HG03060 (cell line): Measurements from ENCODE around the gene NCDN.
A peak's percentile ranks its signal among the peaks of the same experiment; 100 is the strongest.

ENCODE experiments used
- ATAC-seq: cut with Tn5 transposase; IDR thresholded peaks from one replicate; pipeline ENCODE4 v1.9.1; 2021; ENCODE audit warnings: low read depth, moderate number of reproducible peaks; ENCODE audit not compliant: unreplicated experiment

NCDN gene, protein sequence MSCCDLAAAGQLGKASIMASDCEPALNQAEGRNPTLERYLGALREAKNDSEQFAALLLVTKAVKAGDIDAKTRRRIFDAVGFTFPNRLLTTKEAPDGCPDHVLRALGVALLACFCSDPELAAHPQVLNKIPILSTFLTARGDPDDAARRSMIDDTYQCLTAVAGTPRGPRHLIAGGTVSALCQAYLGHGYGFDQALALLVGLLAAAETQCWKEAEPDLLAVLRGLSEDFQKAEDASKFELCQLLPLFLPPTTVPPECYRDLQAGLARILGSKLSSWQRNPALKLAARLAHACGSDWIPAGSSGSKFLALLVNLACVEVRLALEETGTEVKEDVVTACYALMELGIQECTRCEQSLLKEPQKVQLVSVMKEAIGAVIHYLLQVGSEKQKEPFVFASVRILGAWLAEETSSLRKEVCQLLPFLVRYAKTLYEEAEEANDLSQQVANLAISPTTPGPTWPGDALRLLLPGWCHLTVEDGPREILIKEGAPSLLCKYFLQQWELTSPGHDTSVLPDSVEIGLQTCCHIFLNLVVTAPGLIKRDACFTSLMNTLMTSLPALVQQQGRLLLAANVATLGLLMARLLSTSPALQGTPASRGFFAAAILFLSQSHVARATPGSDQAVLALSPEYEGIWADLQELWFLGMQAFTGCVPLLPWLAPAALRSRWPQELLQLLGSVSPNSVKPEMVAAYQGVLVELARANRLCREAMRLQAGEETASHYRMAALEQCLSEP

DNA sequence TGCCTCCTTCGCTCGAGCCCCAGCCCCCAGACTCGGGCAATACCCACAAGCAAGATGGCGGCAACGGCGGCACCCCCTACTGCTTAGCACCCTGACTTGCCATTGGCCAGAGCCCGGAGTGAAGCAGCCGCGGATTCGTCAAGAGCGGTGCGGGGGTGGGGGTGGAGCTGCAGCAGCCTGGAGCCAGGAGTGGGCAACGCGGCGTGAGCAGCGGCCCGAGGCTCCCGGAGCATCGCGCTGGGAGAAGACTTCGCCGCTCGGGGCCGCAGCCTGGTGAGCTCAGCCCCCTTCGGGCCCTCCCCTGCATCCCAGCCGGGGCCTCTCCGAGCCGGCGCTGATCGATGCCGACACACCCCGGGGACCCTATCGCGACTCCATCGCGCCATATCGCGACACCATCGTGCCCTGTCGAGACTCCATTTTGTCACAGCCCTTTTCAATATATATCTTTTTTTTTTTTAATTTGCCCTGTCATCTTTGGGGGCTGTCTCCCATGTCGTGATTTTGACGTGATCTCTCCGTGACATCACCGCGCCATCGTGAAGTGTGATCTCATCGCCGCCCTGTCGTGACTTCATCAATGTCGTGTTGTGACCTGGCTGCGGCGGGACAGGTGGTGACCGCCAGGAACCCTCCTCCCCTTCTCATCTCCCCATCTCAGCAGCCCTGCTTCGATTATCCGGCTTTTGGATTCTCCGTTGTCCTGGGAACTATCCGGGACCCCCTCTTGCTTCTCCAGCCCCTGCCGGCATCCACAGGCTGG lies at the start of gene NCDN:
Gene NCDN, plus strand, starts transcription at position 189 of the 763 bp plus-strand sequence. Its CDS starts 392 bp downstream, at position 581.
- ATAC-seq = peak; percentile 50

DNA sequence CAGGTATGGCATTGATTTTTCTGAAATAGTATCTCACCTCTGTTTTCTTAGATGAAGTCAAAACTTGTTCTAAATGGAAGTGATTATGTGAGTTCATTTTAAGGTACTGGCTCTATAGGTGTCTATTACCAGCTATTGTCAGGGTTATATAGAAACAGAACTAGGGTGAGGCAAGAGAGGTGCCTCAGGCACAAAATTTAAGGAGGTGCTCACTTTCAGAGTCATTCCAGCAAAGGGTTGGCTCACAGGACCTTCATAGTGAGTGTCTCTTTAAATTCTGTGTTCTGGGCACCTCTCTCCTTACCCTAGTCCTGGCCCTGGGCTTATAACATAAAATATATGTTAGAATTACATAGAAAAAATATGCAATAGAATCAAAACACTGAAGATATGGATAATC lies 49.7 kb upstream of the NCDN start:
- no peak for ATAC-seq

DNA sequence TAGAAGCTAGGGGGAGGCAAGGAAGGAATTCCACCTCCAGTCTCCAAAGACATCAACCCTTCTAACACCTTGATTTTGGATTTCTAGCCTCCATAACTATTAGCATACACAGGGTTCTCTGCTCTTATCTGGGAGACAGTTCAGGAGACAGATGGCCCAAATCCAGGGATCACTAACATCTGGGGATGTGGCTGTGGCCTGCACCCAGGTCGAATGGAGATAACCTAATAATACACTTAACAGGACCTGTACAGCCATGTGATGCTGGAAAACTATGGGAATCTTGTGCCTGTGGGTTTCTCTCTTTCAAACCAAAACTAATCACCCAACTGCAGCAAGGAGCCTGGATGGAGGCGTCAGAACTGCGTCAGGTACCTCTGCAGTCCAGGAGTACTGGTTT lies 48.0 kb upstream of the NCDN start:
- no peak for ATAC-seq

DNA sequence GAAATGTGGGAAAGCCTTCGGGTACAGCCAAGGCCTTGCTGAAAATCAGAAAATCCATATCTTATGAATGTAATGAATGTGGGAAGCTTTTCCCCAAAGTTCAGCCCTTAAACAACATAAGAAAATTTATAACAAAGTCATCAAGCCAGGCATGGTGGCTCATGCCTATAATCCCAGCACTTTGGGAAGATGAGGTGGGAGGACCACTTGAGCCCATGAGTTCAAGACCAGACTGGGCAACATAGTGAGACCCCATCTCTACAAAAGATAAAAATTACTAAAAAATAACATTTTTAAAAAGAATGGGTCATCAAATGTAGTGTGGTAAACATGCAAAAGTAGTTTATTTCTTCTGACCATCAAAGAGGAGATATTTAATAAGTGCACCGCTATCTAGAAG lies 46.3 kb upstream of the NCDN start:
- ATAC-seq = no peak

DNA sequence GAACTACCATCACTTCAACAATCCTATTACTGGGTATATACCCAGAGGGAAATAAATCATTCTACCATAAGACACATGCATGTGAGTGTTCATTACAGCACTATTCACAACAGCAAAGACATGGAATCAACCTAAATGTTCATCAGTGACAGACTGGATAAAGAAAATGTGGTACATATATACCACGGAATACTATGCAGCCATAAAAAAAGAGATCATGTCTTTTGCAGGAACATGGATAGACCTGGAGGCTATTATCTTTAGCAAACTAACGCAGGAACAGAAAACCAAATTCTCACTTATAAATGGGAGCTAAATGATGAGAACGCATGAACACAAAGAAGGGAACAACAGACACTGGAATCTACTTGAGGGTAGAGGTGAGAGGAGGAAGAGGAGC lies 39.4 kb upstream of the NCDN start:
- no peak for ATAC-seq

DNA sequence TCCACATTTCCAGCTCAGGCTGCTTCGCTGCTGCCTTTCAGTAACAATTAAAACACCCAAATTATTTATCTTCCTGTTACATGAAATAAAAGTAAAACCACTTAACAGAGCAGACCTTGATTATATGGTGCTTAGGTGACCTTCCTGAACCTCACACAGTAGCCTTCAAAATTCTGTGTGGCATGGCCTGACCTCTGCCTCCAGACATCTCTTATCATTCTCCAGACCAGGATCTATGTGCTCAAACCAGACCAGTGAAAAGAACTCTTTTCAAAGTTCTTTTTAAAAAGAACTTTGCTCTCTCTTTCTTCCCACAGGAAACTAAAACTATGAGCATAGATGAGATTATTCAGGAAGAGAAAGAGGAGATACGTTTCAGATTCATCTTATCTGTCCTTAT lies 38.2 kb upstream of the NCDN start:
- ATAC-seq = no peak

DNA sequence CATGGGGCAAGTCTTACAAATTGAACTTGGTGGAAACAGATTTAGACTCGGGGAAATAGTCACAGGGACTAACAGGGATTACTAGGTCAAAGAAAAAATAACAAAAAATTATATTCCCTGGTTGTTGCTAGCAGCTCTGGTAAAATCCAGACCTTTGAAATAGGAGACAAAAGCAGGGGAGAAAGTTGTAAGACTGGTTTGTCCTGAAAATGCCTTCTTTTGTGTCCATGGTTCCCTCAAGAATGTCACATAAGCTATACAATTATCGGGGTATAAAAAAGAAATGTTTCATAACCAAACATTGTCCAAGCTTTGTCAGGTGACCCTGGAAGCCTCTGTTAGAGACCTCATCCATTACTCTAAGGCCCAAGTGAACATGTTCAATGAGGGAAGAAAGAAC lies 33.5 kb upstream of the NCDN start:
- ATAC-seq = no peak

DNA sequence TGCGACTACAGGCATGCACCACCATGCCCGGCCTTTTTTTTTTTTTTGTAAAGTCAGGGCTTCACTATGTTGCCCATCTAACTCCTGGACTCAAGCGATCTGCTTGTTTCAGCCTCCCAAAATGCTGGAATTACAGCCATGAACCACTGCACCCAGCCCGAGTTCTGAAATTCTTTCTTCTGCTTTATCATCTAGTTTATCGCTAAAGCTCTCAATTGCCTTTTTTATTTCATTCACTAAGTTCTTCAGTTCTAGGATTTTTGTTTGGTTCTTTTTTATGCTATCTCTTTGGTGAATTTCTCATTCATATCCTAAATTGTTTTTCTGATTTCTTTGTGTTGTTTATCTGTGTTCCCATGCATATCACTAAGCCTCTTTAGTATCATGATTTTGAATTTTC lies 27.4 kb upstream of the NCDN start:
- no peak for ATAC-seq

DNA sequence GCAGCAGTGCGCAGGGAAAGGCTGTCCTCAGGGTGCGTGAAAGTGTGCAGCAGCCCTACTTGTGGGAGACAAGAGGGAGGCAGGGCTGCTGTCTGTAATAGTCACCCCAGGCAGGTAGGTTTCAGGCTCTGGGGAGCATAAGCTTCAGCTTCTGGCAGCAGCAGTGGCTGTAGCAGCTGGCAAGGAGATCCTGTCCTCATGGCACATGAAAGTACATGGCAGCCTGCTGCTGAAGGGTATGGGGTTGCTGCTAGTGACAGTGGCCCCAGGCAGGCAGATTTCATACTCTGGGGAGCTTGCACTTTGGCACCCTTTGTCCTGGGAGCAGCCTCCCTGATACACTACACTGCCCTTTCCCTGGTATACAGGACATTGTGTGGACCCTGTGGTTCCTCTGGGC lies 26.7 kb upstream of the NCDN start:
- ATAC-seq = no peak

DNA sequence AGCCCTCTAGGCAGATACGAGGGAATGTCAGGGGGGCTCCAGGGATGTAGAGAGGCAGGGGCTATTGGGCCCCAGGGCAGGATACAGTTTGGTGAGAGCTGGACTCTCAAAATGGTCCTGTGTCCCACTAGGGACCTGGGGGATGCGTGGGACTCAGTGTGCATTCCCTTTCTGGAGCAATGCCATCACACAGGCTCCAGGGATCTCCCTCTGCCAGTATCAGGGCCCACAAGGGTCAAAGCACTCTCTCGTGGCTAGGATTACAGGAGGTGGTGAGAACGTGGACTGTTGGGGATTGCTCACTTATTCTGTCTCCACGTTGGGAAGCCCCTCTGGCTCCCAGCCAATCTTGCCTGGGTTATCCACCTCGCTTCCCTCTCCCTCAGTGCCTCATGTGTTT lies 26.2 kb upstream of the NCDN start:
- ATAC-seq = no peak

DNA sequence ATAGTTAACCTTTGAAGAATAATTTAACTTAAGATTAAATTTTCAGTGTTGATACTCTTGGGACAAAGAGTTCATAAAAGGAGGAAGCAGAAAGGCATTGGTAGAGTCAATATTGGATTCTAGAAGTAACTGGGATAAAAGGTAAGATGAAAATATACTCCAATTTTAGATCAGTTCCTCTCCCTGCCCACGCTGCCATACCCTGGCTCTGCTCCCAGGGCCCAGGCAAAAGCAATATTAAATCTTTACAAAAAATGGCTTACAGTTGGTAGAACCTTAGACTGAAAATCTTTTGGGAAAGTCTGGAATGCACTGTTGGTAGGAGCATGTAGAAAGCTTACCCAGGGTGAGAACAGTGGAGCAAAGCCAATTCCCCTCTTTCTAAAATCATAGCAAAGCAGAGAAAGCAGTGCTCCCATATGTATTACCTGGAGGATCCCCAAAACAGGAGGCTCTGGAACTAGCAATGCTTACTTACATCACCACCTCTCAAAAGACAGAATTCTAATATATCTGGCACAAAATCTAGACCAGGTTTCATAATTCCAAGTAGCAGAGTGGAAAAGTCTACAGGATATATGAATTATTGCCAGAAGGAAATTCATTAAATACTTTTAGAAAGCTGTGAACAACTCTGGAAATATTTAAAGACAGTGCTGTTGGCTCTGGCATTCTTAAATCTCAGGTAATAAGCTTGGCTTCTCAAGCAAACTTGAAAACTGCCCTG lies 24.9 kb upstream of the NCDN start:
- no peak for ATAC-seq

DNA sequence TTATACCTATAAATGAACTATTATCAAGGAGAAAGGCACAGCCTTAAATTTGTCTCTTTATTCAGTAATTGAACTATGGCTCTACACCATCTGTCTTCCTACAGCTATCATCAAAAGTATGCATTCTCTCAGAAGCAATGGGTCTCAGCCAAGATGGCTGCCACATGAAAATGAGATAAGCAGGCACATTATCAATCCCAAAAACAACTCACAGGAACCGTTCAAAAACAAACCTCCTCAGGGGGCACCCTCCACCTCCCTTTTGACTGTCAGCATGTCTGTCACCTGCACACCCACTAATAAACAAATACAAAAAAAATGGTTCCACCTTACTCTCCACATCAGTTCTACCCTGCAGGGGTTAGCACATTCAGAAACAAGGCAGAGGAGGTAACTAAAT lies 24.0 kb upstream of the NCDN start:
- no peak for ATAC-seq

DNA sequence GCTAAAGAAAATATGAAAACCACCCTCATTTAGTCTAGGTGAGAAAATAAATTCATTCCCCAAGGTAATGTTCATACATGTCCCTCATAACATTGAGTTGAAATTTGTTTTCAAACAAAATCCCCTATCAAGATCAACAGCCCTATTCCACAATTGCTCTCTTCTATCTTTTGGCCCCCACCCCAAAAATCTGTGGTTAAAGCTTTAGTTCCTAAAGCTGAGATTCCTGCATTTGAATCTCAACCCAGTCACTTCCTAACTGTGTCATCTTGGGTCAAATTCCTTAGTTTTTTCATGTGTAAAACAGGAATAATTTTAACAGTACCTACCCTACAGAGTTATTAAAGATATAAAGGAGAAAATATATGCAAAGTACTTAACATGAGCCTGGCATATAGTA lies 22.4 kb upstream of the NCDN start:
- no peak for ATAC-seq

DNA sequence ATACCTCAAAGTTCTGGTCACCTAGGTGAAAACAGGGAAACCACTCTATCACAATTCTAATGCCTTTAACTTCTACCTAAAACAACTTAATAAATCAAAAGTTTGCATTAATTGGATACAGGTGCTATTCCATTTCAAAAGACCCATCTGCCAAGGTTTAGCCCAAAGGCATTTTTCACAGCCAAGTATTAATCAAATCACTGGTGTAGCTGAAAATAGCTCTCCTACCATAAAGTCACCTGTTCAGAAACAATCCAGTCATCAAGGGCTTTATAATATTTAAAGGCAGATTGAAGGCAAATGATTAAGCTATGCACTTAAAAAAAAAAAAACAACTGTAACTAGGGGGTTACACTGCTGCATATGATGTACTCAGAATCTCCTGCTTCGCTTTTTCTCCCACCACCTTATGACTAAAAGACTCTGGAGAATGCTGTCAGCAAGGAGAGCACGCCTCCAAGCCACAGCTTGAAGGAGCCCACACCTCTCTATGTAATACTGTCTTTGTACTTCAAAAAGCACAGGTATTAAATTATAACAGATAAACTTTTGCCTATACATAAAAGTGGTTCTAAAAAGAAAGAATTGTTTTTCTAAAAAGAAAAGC lies 20.9 kb upstream of the NCDN start:
- no peak for ATAC-seq

DNA sequence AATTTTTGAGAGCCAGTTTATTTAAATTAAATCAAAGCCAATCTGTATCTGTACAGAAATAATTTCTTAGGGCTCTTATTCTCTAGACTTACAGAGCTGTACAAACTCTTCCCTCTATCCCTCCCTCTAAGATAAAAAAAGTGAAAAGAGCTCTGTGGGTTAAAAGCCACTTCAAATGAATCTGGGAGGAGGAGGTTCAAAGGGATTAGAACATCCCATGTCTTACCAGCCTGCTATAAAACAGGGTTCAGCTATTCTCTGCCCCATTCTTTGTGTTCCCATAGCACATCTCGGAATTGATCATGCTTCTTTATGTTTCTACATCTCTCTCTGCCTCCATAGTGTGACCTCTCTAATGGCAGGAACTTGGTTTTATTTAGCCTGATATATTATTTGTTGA lies 19.8 kb upstream of the NCDN start:
- no peak for ATAC-seq

DNA sequence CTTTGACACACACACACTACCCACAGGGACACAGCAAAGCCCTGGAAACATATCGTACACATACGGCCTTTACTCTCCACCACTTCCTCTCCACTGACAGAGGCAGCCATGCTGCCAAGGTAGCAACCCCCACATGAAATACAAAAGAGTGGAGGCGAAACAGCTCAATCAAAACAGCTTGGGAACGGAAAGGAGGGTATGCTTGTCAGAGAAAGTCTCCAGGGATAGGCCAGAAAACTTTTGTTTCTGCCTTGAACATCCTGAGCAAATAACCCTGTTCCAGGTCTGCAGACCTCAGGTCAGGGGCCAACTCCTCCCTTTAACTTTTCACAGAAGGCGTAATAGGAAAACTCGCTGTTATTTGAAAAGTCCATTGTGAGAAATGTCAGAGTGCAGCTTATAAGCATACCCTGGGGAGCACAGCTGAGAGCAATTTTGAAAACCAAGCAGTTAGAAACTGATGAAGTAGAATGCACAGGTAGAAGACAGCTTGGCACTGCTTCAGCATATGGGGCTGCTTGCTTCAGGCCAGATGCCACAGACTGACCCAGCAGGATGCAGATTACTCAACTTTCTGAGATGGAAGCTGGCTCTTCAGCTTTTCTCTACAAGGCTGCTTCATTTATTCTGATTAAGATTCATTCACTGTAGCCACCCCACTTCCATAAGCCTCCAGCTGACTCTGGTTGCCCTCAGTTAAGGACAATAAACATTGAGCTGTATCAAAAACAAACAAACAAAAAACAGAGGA lies 18.4 kb upstream of the NCDN start:
- ATAC-seq = no peak

DNA sequence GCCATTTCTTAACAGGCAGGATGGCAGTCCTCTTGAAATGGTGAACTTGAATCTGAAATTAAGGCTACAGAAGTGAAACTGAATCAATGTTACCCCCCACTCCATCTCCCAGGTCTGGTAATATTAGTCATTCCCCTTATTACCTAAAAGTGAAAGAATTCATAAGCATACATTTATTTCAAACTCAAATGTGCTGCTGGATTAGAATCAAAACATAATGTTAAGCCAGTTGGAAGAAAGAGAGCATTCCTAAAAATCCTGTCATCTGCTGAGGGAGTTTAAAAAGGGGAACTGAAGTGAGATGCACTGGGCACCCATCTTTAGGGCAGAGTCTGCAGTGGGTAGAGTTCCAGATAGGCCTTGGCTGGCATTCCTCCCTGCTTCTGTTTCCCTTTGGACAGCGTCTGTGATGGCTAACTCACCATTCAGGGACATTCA lies 17.8 kb upstream of the NCDN start:
- ATAC-seq = no peak

DNA sequence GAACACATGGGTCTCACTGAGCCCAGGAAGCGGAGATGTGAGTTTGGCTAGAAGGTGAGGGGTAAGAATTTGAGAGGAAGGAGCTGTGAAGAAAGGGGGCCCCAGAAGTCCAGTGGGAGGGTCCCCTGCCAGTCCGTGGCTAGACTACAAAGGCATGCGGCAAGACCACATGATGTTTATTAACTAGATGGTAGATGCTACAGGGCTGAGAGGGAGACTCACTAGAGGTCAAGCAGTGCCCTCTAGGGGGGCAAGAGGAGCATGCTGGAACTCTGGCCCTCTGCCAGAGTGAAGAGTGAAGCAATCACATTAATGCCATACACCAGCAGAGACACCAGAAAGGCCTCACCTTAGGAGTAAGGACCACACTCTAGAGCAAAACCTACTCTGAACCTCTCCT lies 12.6 kb upstream of the NCDN start:
- ATAC-seq = no peak

DNA sequence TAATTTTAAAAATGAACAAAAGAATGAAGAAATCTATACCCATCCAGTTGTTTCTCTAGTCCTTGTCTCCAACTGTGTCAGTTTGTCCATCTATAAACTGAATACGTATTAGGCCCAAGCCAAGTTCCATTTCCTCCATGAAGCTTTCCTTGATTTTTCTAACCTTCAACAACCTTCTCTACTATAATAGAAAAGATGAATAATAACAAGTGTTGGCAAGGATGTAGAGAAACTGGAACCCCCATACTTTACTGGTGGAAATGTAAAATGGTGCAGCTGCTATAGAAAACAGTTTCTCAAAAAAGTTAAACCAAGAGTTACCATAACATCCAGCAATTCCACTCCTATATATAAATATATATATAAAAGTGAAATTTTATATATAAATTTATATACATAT lies 11.0 kb upstream of the NCDN start:
- no peak for ATAC-seq

DNA sequence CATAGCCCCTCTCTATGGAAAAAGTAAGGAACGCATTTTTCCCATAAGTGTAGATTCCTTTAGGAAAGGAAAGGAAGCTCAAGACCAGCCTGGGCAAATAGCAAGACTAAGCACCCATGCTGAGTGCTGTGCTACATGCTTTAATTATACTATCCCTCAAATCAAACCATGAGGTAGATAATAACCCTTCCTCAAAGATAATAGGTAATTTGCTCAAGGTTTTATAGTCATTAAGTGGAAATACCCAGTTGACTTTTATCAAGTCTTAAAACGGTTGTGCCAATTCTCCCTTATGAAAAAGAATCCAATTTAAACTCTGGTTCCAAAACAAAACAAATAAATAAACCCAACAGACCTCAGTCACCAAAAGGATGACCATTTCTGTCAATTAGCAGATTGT lies 3.7 kb upstream of the NCDN start:
- ATAC-seq = no peak
